Measurements from ENCODE around the gene CCDC102A. TPM values are rescaled to one million over a fixed set of nuclear protein-coding genes. Genes with fewer than 3 reads are reported as not detected.

Gene CCDC102A
- total and polyA plus RNA-seq, 9 of the 15 experiments (the other 6 are each of a cell fraction or from before 2014, with no cell fraction given) = 0.03 to 4.9 (median 1.4) TPM

GRCh38 chr16:57479976-57480753, 56.2 kb downstream of the CCDC102A start (continued):
- 0 out of 4 replicates have a peak, but pooled peaks of 1 of the 2 experiments have one; percentile 24 for TF ChIP-seq MNT (conservative IDR thresholded peaks at IDR 0.05)
- TF ChIP-seq TBL1XR1 (IDR thresholded peaks at IDR 0.05; ENCODE audit: low read length in 2 of 2) = 0 out of 4 replicates have a peak, but pooled peaks of 1 of the 2 experiments have one; percentile 8
- peak; percentile 74 for TF ChIP-seq POLR2G (IDR thresholded peaks at IDR 0.05; ENCODE audit: low read depth, low read length)
- peak in 1 of 2 experiments; percentile 40; a peak in 1 of 4 replicates for TF ChIP-seq MAZ (CRISPR knock-in tag; conservative IDR thresholded peaks at IDR 0.05 in 1 of 2, IDR thresholded peaks at IDR 0.05 in 1 of 2)
- peak; percentile 56 for TF ChIP-seq GABPA (tag; conservative IDR thresholded peaks at IDR 0.05; ENCODE audit: low read depth)
- peak; percentile 34; the same call in 1 of the 2 replicates for TF ChIP-seq CXXC5 (CRISPR knock-in tag; IDR thresholded peaks at IDR 0.05)
- no peak for TF ChIP-seq NR2C2 (CRISPR knock-in tag; IDR thresholded peaks at IDR 0.05)
- peak; percentile 66 for TF ChIP-seq NR2C2 (tag; IDR thresholded peaks at IDR 0.05)
- no peak for TF ChIP-seq NELFE (IDR thresholded peaks at IDR 0.05; ENCODE audit: insufficient read depth, insufficient read length)
- peak; percentile 33 for TF ChIP-seq VEZF1 (CRISPR knock-in tag; IDR thresholded peaks at IDR 0.05)
- peak; percentile 41 for TF ChIP-seq KDM5B (IDR thresholded peaks at IDR 0.05; ENCODE audit: insufficient replicate concordance, low read depth, low read length)
- peak; percentile 56 for TF ChIP-seq ATF6 (CRISPR knock-in tag; IDR thresholded peaks at IDR 0.05)
- peak; percentile 34 for TF ChIP-seq POLR2A (conservative IDR thresholded peaks at IDR 0.05)

Measured in K562 (cell line).